GM19395 (cell line): ENCODE data around the gene VAV2.

ENCODE experiments used
- ATAC-seq: cut with Tn5 transposase; IDR thresholded peaks from one replicate; pipeline ENCODE4 v1.9.1; 2021; ENCODE audit warnings: mild to moderate bottlenecking, moderate library complexity; ENCODE audit not compliant: unreplicated experiment

VAV2 gene

GRCh38 chr9:133844881-133845410 is 147.2 kb downstream of the VAV2 start:
- no peak for ATAC-seq

- ATAC-seq: no peak
These were observed 147.7 kb downstream of the VAV2 start for GRCh38 chr9:133844398-133844784.

- no peak for ATAC-seq
These were observed 148.2 kb downstream of the VAV2 start for GRCh38 chr9:133843751-133844397.

DNA sequence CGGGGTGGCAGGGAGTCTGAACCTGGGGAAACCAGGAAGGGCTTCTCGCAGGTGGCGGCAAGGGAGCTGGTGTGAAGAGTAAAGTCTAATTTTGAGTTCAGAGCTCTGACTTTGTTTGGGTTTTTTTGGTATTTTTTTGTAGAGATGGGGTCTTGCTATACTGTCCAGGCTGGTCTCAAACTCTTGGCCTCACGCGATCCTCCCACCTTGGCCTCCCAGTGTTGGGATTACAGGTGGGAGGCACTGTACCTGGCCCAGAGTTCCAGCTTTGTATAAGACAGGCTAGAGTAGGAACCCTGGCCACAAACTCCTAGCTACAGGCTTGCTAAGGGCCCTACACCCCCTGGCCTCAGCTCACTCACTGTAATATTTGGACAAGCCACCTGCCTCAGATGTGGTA is 148.9 kb downstream of the VAV2 start:
- ATAC-seq: no peak

DNA sequence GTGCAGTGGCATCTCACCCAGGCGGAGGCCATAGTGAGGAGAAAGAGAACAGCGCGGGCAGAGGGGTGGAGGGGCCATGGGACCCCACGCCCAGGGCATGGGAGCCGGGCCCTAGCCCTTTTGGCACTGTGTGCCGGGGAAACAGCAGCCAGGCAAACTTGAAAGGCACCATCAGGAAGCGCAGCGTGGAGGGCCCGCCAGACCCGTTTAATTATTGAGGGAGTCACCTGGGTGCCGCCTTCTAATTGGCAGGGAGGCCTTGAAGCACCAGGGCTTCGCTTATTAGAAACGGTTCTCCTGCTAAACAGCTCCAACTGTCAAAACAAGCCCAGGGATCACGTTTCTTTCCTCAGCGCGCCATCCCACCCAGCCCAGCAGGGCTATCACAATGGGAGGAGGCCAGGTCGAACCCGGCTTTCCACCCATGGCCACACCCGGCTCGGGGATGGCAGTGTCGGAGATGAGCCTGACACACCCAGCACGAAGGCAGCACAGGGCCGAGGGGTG is 149.3 kb downstream of the VAV2 start:
- ATAC-seq: no peak

DNA sequence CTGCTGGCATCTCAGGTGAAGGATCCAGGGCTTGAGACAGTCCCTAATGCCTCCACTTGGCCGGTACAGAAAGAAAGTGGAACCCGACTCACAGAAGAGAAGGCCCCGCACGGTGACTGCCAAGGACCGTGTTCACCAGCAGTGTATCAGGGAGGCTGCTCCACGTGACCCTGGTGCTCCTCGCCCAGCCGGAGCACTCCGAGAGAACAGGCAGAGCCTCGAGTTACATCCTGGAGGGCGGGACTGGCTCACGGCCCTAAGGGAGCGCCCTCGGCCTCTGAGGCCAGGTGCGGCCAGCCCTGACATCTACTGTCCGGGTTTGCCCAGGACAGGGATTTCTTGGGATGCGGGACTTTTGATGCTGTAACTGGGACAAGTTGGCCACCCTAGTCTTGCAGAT is 149.9 kb downstream of the VAV2 start:
- no peak for ATAC-seq

- no peak for ATAC-seq
These were observed 150.8 kb downstream of the VAV2 start for GRCh38 chr9:133841167-133841812.

GRCh38 chr9:133839822-133840329 is 152.2 kb downstream of the VAV2 start:
- no peak for ATAC-seq

DNA sequence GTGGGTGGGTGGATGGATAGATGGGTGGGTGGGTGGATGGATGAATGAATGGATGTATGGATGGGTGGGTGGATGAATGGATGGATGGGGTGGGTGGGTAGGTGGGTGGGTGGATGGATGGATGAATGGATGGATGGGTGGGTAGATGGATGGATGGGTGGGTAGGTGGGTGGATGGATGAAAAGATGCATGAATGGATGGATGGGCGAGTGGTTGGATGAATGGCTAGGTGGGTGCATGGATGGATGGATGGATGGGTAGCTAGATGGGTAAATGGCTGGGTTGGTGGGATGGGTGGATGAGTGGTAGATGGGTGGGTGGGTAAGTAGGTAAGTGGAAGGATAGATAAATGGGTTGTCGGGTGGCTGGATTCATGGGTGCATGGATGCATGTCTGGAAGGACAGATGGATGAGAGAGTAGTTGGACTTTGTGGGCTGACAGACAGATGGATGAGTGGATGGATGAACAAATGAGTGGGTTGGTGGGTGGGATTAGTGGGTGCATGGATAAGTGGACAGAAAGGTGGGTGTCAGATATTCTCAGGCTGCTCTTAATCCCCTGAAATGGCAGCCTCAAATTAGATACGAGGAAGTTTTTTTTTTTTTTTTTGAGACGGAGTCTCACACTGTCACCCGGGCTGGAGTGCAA is 153.1 kb downstream of the VAV2 start:
- no peak for ATAC-seq

DNA sequence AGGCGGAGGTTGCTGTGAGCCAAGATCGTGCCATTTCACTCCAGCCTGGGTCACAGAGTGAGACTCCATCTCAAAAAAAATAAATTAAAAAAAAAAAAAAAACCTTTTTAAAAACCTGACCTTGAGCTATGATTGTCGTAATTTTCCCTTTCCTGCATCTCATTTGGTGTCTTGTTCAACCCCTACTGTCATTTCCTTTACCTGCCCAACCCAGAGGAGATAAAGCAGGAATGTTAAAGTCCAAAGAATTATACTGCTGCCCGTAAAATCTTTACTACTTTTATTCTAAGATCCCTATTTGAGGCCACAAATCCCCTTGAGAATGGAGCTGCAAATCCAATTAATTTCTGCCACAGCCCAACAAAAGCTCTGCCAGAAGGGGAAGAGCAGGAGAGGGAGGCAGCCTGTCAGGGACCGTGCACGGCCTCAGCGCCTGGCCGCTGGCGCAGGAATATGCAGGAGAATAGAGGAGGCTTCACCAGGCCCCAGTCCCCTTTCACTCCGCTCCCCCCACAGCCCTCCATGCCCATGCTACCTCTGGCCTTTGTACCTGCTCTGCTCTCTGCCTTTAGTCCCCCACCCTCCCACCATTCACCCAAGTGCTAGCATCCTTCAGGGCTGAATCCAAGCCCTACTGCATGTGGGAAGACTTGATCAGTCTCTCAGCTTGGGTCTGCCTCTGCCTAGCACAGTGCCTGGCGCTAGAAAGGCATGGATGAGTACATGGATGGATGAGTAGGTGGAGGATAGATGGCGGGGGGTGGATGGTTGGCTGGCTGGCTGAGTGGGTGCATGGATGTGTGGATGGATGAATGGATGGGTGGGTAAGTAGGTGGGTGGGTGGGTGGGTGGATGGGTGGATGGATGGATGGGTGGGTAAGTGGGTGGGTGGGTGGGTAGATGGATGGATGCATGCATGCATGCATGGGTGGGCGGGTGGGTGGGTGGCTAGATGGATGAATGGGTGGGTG is 154.2 kb downstream of the VAV2 start:
- ATAC-seq: no peak

GRCh38 chr9:133836818-133837217 is 155.3 kb downstream of the VAV2 start:
- no peak for ATAC-seq

DNA sequence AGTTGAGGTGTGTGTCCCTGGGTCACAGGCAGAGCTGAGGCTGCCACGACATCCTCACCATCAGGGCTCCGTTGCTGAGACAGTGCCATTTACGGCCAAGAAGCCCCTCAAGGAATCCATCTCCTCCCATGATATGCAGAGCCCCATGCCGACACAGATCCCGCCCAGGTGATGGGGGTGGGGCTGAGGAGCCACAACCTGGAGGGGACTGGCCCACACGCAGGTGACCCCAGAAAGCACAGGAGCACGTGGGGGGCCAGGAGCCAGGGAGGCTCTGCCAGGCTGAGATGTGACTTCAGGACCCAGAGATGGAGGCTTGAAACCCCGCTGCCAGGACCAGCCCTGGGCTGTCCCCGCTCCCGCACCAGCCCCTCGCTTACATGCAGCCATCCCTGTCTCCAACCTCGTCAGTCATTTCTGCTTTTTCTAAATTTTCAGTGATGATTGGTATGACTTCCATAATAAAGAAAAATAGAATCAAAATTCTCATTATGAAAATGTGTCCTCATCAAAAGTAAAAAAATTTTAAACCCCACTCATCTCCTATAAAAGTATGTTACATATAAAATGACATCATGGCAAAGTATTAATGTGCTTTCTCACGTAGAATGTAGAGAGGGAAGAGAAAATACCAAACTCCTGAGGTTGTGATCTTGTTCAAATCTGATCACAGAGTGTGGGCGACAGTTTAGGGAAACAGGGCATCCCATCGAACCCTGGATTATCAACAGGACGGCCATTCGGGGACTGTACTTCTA is 155.9 kb downstream of the VAV2 start:
- no peak for ATAC-seq

GRCh38 chr9:133835262-133835901 is 156.7 kb downstream of the VAV2 start:
- ATAC-seq: no peak

DNA sequence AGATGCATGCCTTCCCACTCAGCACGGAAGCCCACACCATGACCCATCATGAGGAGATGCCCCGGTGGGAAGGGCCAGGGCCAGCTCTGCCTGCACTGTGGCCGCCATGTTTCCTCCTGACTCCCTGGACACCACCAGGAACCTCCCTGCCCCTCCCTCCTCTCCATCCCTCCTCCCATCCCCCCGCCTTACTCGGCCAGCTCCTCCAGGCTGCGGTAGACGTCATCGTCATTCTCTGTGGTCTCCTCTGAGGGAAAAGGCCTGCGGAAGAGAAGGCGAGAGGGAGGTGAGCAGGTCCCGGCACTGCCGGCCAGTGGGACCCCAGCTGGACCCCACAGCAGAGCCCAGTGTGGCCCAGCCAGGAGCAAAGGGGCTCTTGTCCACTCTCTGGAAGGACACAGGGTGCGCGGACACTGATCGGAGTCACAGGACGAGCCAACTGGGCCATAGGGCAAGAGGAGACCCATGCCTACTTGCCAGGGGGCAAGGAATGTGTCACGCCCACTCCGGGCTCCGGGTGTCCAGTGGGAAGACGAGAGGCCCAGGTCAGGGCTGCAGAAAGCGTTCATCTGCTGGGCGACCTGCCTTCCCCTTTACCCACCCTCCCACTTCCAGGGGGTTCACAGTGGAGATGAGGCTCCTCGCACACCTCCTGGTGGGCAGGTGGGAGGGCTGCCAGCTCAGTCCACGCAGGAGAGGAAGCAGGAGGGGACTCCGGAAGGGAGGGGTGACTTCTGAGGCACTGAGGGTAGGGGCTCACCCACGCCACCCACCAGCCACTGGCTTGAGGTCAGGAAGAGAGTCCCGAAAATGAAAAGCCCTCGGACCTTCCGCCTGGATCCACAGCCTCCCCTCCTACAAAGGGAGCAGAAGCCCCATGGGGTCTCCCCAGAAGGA is 157.8 kb downstream of the VAV2 start:
- no peak for ATAC-seq

DNA sequence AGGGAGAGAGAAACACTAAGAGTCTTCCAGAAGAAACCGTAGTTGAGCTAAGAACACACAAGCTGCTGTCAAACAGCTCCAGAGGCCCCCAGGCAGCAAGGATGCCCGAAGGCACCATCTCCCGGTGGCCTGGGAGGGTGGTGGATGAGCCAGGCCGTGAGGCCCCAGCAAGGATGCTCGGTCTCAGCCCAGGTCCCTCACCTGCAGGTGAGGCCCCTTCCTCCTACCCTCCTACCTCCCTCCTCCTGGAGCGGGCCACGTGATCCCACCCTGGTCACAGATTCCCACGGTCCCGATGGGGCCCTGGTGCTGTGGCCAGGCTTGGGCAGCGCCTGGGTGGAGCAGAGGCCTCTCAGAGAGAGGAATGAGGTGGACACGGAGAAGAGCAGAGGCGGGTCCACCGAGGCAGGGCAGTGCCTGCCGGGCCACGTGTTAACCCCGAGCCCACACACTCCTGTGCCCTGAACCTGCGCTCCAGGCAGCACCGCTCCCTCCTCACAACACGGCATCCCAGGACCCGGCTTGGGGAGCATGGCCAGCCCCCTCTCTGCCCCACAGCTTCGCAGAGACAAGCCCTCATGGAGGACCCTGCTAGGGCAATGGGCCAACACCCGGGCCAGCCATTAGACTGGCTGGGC is 158.6 kb downstream of the VAV2 start:
- ATAC-seq: no peak

DNA sequence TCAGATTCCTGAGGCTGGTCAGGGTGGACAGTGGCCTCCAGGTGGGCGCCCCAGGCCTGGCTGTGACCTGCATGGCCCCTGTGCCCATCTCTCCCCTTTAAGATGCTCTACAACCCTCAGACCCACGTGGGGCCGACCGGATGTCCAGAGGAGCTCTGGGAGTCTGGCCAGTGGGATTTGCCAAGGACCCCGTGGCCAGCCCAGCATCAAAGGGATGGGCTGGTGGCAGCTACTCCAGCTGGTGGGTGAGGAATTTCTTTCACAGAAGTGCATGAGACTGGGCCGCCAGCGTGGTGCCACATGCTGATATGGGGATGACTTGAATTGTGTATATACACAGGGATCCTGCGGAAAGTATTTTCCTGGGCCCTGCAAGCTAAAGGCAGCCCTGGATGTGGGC is 159.2 kb downstream of the VAV2 start:
- ATAC-seq: no peak

GRCh38 chr9:133830711-133831110 is 161.4 kb downstream of the VAV2 start:
- no peak for ATAC-seq

- ATAC-seq: no peak
These were observed 161.8 kb downstream of the VAV2 start for GRCh38 chr9:133830310-133830709.
